ENCODE data around the gene CELF3. TPM values are rescaled to one million over a fixed set of nuclear protein-coding genes. Genes with fewer than 3 reads are reported as not detected.

Gene CELF3
- total and polyA plus RNA-seq, 9 of the 15 experiments (the other 6 are each of a cell fraction or from before 2014, with no cell fraction given) = not detected

DNA sequence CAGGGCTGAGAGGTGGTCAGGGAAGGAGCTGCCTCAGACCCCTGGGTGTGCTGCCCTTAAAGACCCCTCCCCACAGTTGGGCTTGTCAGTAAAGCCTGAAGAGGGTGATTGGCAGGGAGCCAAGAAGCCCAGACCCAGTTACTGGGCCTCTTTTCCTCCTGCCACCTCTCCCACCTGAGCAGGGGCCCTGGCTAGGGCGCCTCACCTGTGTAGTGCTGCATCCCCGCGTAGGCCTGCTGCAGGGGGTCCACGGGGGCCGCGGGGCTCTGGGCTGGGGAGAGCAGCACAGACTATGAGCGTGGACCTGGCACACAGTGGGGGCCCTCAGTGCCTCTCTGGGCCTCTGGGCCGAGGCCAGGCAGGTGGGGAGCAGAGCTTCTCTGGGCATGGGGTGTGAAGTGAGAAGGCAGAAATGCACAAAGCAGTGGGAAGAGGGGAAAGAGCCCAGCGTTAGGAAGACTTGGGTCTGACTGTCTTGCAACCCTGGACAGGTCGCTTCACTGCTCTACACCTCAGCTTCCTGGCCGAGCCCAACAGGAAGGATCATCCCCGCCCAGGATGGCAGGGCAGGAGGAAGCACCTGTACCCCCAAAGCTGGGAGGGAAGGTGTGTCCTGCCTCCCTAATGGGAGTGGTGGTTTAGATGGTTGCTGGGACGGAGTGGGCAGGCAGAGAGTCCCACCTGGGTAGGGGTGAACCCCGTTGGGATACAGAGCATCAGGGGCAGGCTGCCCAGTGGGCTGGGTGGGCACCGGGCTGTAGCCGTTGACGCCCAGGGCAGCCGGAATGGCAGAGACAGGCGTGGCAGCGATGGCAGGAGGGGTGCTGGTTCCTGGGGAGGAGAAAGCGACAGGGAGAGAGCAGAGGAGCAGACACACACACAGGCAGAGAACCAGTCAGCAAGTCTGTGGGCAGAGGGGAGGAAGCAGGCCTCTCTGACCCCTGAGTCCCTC, 9.9 kb downstream of the CELF3 start:
- TF ChIP-seq ASH1L (IDR thresholded peaks at IDR 0.05; ENCODE audit: borderline replicate concordance, low read depth, partially characterized antibody) (no peak), ZNF24 (IDR thresholded peaks at IDR 0.05) (no peak), CEBPG (CRISPR knock-in tag; IDR thresholded peaks at IDR 0.05) (no peak), CEBPG (tag; conservative IDR thresholded peaks at IDR 0.05 in 1 of 2, IDR thresholded peaks at IDR 0.05 in 1 of 2) (no peak), NFIC (IDR thresholded peaks at IDR 0.05) (peak; percentile 88), ZFP30 (CRISPR knock-in tag; IDR thresholded peaks at IDR 0.05; ENCODE audit: borderline replicate concordance) (no peak), NFIX (CRISPR knock-in tag; IDR thresholded peaks at IDR 0.05; ENCODE audit: low read depth) (peak; percentile 70; the same call in 1 of the 2 replicates), THRAP3 (IDR thresholded peaks at IDR 0.05; ENCODE audit: borderline replicate concordance) (no peak), ZNF282 (CRISPR knock-in tag; IDR thresholded peaks at IDR 0.05) (no peak)
- TF ChIP-seq, protein P1, sequence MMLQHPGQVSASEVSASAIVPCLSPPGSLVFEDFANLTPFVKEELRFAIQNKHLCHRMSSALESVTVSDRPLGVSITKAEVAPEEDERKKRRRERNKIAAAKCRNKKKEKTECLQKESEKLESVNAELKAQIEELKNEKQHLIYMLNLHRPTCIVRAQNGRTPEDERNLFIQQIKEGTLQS (IDR thresholded peaks at IDR 0.05) = no peak
- TF ChIP-seq, protein P1 (CRISPR knock-in tag; conservative IDR thresholded peaks at IDR 0.05) = no peak
- Histone ChIP-seq H3K9me1 (ENCODE audit: control insufficient read depth, insufficient read depth, low read length) (no peaks in the 10 kb centered on the region), H3K4me3 (no peak overlapping the region), H3K9me3 (replicated peaks; ENCODE audit: control insufficient read depth, insufficient read depth, low read depth, low read length) (no peaks in the 10 kb centered on the region; the same call in 1 of the 2 replicates), H3K9ac (ENCODE audit: insufficient read depth in 1 of 2, low read depth in 2 of 2, low read length in 2 of 2) (0 out of 4 replicates have a peak overlapping the region, but pooled peaks of 1 of the 2 experiments have one; percentile 1), H3K27me3 (ENCODE audit: control insufficient read depth in 2 of 2, insufficient read depth in 2 of 2, low read length in 2 of 2) (peaks cover 0 to 32% of the 10 kb centered on the region in 2 experiments; a peak in 2 of 5 replicates), H3K4me2 (ENCODE audit: insufficient read depth, low read length) (no peak overlapping the region), H3K79me2 (ENCODE audit: control insufficient read depth, insufficient read depth, low read length) (no peaks in the 10 kb centered on the region), H2AFZ (ENCODE audit: low read depth, low read length) (no peak overlapping the region), H3K27ac (ENCODE audit: extremely low read depth, low read depth, low read length) (no peak overlapping the region), H3K36me3 (ENCODE audit: control insufficient read depth, insufficient read depth, low read length) (no peaks in the 10 kb centered on the region), H4K20me1 (replicated peaks; ENCODE audit: control insufficient read depth, insufficient read depth, low read length) (peaks cover 20% of the 10 kb centered on the region), H3K4me1 (replicated peaks in 1 of 2; ENCODE audit: control insufficient read depth in 2 of 2, insufficient read depth in 2 of 2, low read length in 2 of 2) (peaks cover 0 to 13% of the 10 kb centered on the region in 2 experiments; a peak in 2 of 5 replicates)
- DNase-seq (ENCODE audit: extremely low read depth in 1 of 4, low spot score in 3 of 4) = no peak
- POLR2A ChIA-PET = no interaction called here
- CTCF ChIA-PET (ENCODE audit: low intra/inter-chr PET ratio) = no interaction called here
- intact Hi-C loops (cut with micrococcal nuclease) = no loop called here
- no peak for FAIRE-seq
- in situ Hi-C loops (cut with MboI) = no loop called here
- WGBS (ENCODE audit: insufficient coverage, low coverage, missing lambda C conversion rate) = 4% methylated on average over 19 of the region's 21 CpGs
- no peak for ATAC-seq
- BruUV-seq (replicated peaks) = no TSS peak
